SK-N-MC (cell line): Measurements from ENCODE around the gene VRTN.

Experiments
- EZH2 ChIP-seq: fragments of 200-600 bp; sonication (generic); IDR thresholded peaks from one replicate; pipeline ENCODE4 v1.6.1; 2017; ENCODE audit warnings: antibody characterized with exemption
- POLR2AphosphoS5 ChIP-seq: IDR thresholded peaks from 2 replicates; pipeline ENCODE4 v1.6.1; 2012; ENCODE audit warnings: mild to moderate bottlenecking, low read depth, low read length, borderline replicate concordance

GRCh38 chr14:74314576-74314975 is 33.7 kb upstream of the VRTN start:
- TF ChIP-seq EZH2, result no peak
- no peak for TF ChIP-seq POLR2AphosphoS5
